GM23338 (cell line): Measurements from ENCODE around the gene SEMA4C. TPM values are rescaled to one million over a fixed set of nuclear protein-coding genes. Genes with fewer than 3 reads are reported as not detected.

Experiments
- ATAC-seq: fragments of 200-7000 bp; cut with Tn5 transposase; 3 replicates; pipeline ENCODE4 v1.9.1; 2020
- DNase-seq: peaks from one replicate; pipeline ENCODE4 v3.0.0-alpha.2; 2015; ENCODE audit warnings: low spot score
- H2AFZ ChIP-seq: fragments of 200-600 bp; sonication (generic); 2 replicates; pipeline ENCODE4 v1.8.0; 2016; ENCODE audit warnings: antibody characterized with exemption, mild to moderate bottlenecking, moderate library complexity
- H3F3A ChIP-seq: fragments of 200-600 bp; sonication (generic); replicated peaks from 2 replicates; pipeline ENCODE4 v1.8.0; 2017; ENCODE audit warnings: antibody characterized with exemption, mixed run types, low read depth
- H3K27ac ChIP-seq: fragments of 200-600 bp; sonication (generic); 2 replicates; pipeline ENCODE4 v1.6.1; 2016; ENCODE audit warnings: low read depth
- H3K27me3 ChIP-seq: fragments of 200-600 bp; sonication (generic); 2 replicates; pipeline ENCODE4 v1.8.0; 2016; ENCODE audit warnings: mild to moderate bottlenecking, mixed run types, moderate library complexity; ENCODE audit not compliant: insufficient read depth
- H3K36me3 ChIP-seq: fragments of 200-600 bp; sonication (generic); 2 replicates; pipeline ENCODE4 v1.8.0; 2016; ENCODE audit warnings: mild to moderate bottlenecking; ENCODE audit not compliant: insufficient read depth
- H3K4me1 ChIP-seq: fragments of 200-600 bp; sonication (generic); 2 replicates; pipeline ENCODE4 v1.8.0; 2016; ENCODE audit warnings: mild to moderate bottlenecking, moderate library complexity; ENCODE audit not compliant: insufficient read depth
- H3K4me2 ChIP-seq: fragments of 200-600 bp; sonication (generic); 2 replicates; pipeline ENCODE4 v1.7.1; 2017; ENCODE audit warnings: mixed run types
- H3K4me3 ChIP-seq: fragments of 200-600 bp; sonication (generic); 2 replicates; pipeline ENCODE4 v1.6.1; 2016; ENCODE audit warnings: mixed run types
- H3K79me2 ChIP-seq: fragments of 200-600 bp; sonication (generic); replicated peaks from 2 replicates; pipeline ENCODE4 v1.8.0; 2017; ENCODE audit warnings: mild to moderate bottlenecking; ENCODE audit not compliant: insufficient read depth
- H3K9me2 ChIP-seq: fragments of 200-600 bp; sonication (generic); 2 replicates; pipeline ENCODE4 v1.8.0; 2017; ENCODE audit not compliant: insufficient read depth
- H4K20me1 ChIP-seq: fragments of 200-600 bp; sonication (generic); replicated peaks from 2 replicates; pipeline ENCODE4 v1.8.0; 2017; ENCODE audit warnings: mild to moderate bottlenecking; ENCODE audit not compliant: insufficient read depth
- H3K27ac Mint-ChIP-seq: 2 replicates; pipeline ENCODE4 v1.8.0; 2020; ENCODE audit warnings: inconsistent platforms, mild to moderate bottlenecking, moderate library complexity, mixed read lengths
- H3K27me3 Mint-ChIP-seq: 3 replicates; pipeline ENCODE4 v1.8.0; 2022; ENCODE audit warnings: low read depth, mild to moderate bottlenecking, moderate library complexity, mixed read lengths, inconsistent platforms; ENCODE audit not compliant: insufficient read depth, poor library complexity
- H3K36me3 Mint-ChIP-seq: 3 replicates; pipeline ENCODE4 v1.8.0; 2021; ENCODE audit warnings: low read depth, mild to moderate bottlenecking, inconsistent platforms, moderate library complexity, mixed read lengths
- H3K4me1 Mint-ChIP-seq: 3 replicates; pipeline ENCODE4 v1.8.0; 2020; ENCODE audit warnings: mild to moderate bottlenecking, inconsistent platforms, mixed read lengths
- H3K4me3 Mint-ChIP-seq: 3 replicates; pipeline ENCODE4 v1.8.0; 2021; ENCODE audit warnings: moderate library complexity, mild to moderate bottlenecking, inconsistent platforms, mixed read lengths
- H3K9me3 Mint-ChIP-seq: 3 replicates; pipeline ENCODE4 v1.8.0; 2020; ENCODE audit warnings: moderate library complexity, mild to moderate bottlenecking, inconsistent platforms, mixed read lengths
- CREB1 ChIP-seq: fragments of 250-450 bp; sonication (Bioruptor Pico); IDR thresholded peaks from 2 replicates; pipeline ENCODE4 v1.5.0; 2020; ENCODE audit warnings: low read depth, mild to moderate bottlenecking, moderate library complexity
- ETS1 ChIP-seq: IDR thresholded peaks from 2 replicates; pipeline ENCODE4 v1.6.1; 2016; ENCODE audit warnings: antibody characterized with exemption
- EZH2 ChIP-seq: fragments of 200-600 bp; sonication (generic); IDR thresholded peaks from one replicate; pipeline ENCODE4 v1.8.0; 2017; ENCODE audit warnings: antibody characterized with exemption, mild to moderate bottlenecking, low read depth; ENCODE audit not compliant: unreplicated experiment
- JUNB ChIP-seq: IDR thresholded peaks from one replicate; pipeline ENCODE4 v1.6.1; 2016; ENCODE audit warnings: antibody characterized with exemption; ENCODE audit not compliant: unreplicated experiment
- NANOG ChIP-seq: IDR thresholded peaks from 2 replicates; pipeline ENCODE4 v1.6.1; 2016; ENCODE audit warnings: antibody characterized with exemption, borderline replicate concordance
- POLR2AphosphoS5 ChIP-seq: IDR thresholded peaks from 2 replicates; pipeline ENCODE4 v1.6.1; 2016; ENCODE audit warnings: antibody characterized with exemption, low read depth
- STAT1 ChIP-seq: IDR thresholded peaks from one replicate; pipeline ENCODE4 v1.6.1; 2016; ENCODE audit warnings: antibody characterized with exemption; ENCODE audit not compliant: unreplicated experiment
- ZNF114 ChIP-seq: fragments of 250-450 bp; sonication (Bioruptor Pico); IDR thresholded peaks from 2 replicates; pipeline ENCODE4 v1.5.0; 2020; ENCODE audit warnings: mild to moderate bottlenecking, moderate library complexity
- ZNF331 ChIP-seq: fragments of 250-450 bp; sonication (Bioruptor Pico); IDR thresholded peaks from 2 replicates; pipeline ENCODE4 v1.5.0; 2020; ENCODE audit warnings: low read depth, mild to moderate bottlenecking, moderate library complexity
- polyA plus RNA-seq: library from polyadenylated mRNA; unstranded; fragments of >200 nt; fragmentation: Nextera tagmentation; extraction: Ambion mirVana; gene quantifications from 2 replicates; pipeline ENCODE4 v1.2.1, GENCODE V29; 2016
- total RNA-seq: library from RNA; depleted of rRNA; stranded (reverse); fragments of >200 nt; shearing (Covaris generic); gene quantifications from 2 replicates; pipeline ENCODE4 v1.2.3, GENCODE V29; 2014
- TF ChIP-seq, protein P1 (sequence below), 2 experiments: fragments of 200-600 bp in 1 of 2; sonication (generic) in 1 of 2; conservative IDR thresholded peaks; 2 replicates each; pipeline versions ENCODE4 v1.5.1 to v1.6.1; 2016 to 2017; ENCODE audit warnings: antibody characterized with exemption in 2 of 2, low read depth in 2 of 2, mild to moderate bottlenecking in 2 of 2, moderate library complexity in 1 of 2
- TF ChIP-seq, protein P2 (sequence below): IDR thresholded peaks from one replicate; pipeline ENCODE4 v1.6.1; 2018; ENCODE audit warnings: antibody characterized with exemption; ENCODE audit not compliant: unreplicated experiment

SEMA4C gene
- total and polyA plus RNA-seq, 2 experiments from 2014 or later, result 16.8 to 80.7 TPM

DNA sequence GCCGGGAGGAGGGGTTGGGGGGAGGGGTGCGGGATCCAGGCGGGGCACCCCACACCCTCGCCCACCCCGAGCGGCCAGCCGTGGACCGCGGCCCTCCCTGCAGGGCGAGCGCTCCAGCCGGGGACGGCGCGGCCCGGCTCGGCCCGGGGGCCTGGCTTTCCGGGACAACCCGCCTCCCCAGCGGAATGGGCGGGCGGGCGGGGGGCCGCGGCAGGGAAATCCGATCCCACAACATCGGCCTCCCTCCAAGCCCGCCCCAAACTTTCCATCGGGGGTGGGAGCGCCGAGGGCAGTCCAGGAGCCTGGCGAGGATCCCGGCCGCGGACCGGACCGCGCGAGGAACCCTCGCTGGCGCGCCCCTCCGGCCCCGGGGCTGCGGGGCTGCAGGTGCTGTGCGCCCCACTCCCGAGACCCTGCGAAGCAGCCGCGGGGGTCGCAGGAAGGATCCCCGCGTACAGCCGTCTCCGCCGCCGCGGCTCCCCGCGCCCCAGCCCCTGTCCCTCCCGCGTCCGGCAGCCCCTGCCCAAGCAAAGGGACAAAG lies 529 bp downstream of the SEMA4C start (continued):
- TF ChIP-seq ZNF114 (CRISPR knock-in tag), result no peak
- no peak for TF ChIP-seq ZNF331 (CRISPR knock-in tag)
- no peak for TF ChIP-seq POLR2AphosphoS5
- TF ChIP-seq, protein P1, sequence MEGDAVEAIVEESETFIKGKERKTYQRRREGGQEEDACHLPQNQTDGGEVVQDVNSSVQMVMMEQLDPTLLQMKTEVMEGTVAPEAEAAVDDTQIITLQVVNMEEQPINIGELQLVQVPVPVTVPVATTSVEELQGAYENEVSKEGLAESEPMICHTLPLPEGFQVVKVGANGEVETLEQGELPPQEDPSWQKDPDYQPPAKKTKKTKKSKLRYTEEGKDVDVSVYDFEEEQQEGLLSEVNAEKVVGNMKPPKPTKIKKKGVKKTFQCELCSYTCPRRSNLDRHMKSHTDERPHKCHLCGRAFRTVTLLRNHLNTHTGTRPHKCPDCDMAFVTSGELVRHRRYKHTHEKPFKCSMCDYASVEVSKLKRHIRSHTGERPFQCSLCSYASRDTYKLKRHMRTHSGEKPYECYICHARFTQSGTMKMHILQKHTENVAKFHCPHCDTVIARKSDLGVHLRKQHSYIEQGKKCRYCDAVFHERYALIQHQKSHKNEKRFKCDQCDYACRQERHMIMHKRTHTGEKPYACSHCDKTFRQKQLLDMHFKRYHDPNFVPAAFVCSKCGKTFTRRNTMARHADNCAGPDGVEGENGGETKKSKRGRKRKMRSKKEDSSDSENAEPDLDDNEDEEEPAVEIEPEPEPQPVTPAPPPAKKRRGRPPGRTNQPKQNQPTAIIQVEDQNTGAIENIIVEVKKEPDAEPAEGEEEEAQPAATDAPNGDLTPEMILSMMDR (conservative IDR thresholded peaks at IDR 0.05; ENCODE audit: low read depth in 2 of 2), result no peak
- no peak for TF ChIP-seq ETS1
- TF ChIP-seq CREB1, result no peak
- TF ChIP-seq JUNB, result no peak
- TF ChIP-seq EZH2, result no peak
- TF ChIP-seq, protein P2, sequence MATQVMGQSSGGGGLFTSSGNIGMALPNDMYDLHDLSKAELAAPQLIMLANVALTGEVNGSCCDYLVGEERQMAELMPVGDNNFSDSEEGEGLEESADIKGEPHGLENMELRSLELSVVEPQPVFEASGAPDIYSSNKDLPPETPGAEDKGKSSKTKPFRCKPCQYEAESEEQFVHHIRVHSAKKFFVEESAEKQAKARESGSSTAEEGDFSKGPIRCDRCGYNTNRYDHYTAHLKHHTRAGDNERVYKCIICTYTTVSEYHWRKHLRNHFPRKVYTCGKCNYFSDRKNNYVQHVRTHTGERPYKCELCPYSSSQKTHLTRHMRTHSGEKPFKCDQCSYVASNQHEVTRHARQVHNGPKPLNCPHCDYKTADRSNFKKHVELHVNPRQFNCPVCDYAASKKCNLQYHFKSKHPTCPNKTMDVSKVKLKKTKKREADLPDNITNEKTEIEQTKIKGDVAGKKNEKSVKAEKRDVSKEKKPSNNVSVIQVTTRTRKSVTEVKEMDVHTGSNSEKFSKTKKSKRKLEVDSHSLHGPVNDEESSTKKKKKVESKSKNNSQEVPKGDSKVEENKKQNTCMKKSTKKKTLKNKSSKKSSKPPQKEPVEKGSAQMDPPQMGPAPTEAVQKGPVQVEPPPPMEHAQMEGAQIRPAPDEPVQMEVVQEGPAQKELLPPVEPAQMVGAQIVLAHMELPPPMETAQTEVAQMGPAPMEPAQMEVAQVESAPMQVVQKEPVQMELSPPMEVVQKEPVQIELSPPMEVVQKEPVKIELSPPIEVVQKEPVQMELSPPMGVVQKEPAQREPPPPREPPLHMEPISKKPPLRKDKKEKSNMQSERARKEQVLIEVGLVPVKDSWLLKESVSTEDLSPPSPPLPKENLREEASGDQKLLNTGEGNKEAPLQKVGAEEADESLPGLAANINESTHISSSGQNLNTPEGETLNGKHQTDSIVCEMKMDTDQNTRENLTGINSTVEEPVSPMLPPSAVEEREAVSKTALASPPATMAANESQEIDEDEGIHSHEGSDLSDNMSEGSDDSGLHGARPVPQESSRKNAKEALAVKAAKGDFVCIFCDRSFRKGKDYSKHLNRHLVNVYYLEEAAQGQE, result no peak
- no peak for TF ChIP-seq STAT1

GRCh38 chr2:96868555-96869280 lies 1.2 kb downstream of the SEMA4C start:
- TF ChIP-seq, protein P2, result no peak
- TF ChIP-seq, protein P1 (conservative IDR thresholded peaks at IDR 0.05; ENCODE audit: low read depth in 2 of 2), result peak; percentile 49 to 58
- TF ChIP-seq STAT1 (no peak), JUNB (no peak), ETS1 (0 out of 2 replicates have a peak, but pooled peaks have one; percentile 23), NANOG (no peak), POLR2AphosphoS5 (peak; percentile 87)
- H3K27ac ChIP-seq, result peak overlapping the region; percentile 87
- H3K27me3 ChIP-seq, result no peaks in the 10 kb centered on the region
- Mint-ChIP-seq H3K4me1 (peaks cover 40% of the 10 kb centered on the region), H3K36me3 (peaks cover 40% of the 10 kb centered on the region), H3K27ac (0 out of 2 replicates have a peak overlapping the region, but pooled peaks have one; percentile 93), H3K4me3 (peak overlapping the region; percentile 87), H3K27me3 (peaks cover 15% of the 10 kb centered on the region), H3K9me3 (no peaks in the 10 kb centered on the region)
- peaks cover 32% of the 10 kb centered on the region for H3K79me2 ChIP-seq
- no peaks in the 10 kb centered on the region; the same call in 1 of the 2 replicates for H4K20me1 ChIP-seq
- 0 out of 2 replicates have a peak, but pooled peaks cover 6% of the 10 kb centered on the region for H3F3A ChIP-seq
- H3K4me3 ChIP-seq, result peak overlapping the region; percentile 90
- peaks cover 12% of the 10 kb centered on the region; the same call in 1 of the 2 replicates for H3K36me3 ChIP-seq
- H2AFZ ChIP-seq, result no peak overlapping the region
- ATAC-seq, result peak; percentile 50
- H3K9me2 ChIP-seq, result no peaks in the 10 kb centered on the region
- peak; percentile 80 for DNase-seq
- peaks cover 28% of the 10 kb centered on the region for H3K4me1 ChIP-seq
- peak overlapping the region; percentile 95 for H3K4me2 ChIP-seq
